HG02884 (cell line): Measurements from ENCODE around the gene ARRB2.
"Not testable (repeated sequence)": the region's sequence is repeated elsewhere in the genome, so short reads cannot be mapped to it uniquely, and the experiment has no call there.

Experiments
- ATAC-seq: cut with Tn5 transposase; IDR thresholded peaks from one replicate; pipeline ENCODE4 v1.9.1; 2021; ENCODE audit warnings: mild to moderate bottlenecking, moderate library complexity; ENCODE audit not compliant: unreplicated experiment

The ARRB2 gene

DNA sequence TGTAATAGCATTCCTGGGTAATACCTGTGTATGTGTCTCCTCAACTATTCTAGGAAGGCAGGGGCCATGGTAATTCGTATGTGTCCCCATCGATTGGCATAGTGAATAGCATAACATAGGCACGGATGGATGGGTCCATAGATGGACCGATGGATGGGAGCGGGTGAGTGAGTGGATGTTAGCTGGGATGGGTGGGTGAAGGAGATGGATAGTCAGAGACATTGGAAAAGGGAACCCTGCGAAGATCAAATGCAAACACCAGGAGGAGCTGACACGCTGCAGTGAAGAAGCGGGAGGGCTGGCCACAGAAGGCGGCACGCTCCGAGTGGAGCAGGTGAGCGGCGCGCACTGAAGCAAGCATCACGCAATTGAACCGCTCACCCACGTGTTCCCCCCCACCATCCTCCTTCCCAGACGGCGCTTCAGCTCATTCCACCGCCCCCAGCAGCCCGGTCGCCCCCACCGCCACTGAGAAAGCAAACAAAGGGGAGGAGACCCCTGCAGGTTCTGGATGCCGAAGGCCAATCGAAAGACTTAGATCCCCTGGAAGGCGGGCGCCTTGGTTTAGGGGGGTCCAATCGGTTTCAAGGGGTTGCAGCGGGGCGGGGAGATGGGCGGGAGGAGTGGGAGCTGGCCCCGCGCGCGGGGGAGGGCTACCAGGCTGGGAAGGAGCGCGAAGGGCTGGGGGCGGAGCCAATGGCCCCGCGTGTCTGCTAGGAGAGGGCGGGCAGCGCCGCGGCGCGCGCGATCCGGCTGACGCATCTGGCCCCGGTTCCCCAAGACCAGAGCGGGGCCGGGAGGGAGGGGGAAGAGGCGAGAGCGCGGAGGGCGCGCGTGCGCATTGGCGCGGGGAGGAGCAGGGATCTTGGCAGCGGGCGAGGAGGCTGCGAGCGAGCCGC is at the start of gene ARRB2:
ARRB2 (plus strand) TSS at position 839 of the 899 bp plus-strand sequence. CDS start 90 bp downstream, outside the sequence.
- peak; percentile 67 for ATAC-seq

DNA sequence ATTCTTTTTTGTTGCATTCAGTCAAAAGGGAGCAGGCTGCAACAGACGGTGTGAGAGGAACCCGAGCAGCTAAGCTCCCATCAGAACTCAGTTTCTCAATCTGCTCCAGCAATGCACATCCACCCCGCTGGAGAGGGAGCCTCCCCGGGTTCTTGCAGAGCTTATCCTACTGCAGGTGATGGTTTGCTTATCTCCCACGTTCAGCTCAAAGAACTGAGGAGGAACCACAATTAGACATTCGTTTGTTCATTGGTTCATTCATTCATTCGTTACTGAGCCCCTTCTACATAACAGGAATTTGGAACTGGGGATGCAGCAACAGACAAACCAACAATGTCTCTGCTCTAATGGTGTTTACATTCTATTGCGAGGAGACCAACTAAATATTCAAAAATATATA is 46.7 kb upstream of the ARRB2 start:
- no peak for ATAC-seq

DNA sequence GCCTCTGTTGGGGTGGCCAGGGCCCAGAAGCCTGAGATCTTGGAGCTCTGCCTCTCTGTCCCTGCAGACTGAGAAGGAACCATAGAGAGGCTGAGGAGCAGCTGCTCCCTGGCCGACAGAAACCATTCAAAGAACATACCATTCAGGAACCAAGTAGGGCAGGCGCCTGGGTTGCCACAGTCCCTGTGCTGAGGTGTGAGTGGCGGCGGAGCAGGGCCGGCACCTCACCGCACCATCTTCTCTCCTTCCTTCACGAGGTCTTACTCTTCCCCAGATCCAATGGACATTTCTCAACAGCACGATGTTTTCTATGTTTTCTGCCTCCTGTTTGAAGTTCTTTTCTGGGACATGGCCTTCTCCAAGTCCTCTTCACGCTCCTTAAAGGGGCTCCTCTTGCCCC is 46.2 kb upstream of the ARRB2 start:
- ATAC-seq = no peak

DNA sequence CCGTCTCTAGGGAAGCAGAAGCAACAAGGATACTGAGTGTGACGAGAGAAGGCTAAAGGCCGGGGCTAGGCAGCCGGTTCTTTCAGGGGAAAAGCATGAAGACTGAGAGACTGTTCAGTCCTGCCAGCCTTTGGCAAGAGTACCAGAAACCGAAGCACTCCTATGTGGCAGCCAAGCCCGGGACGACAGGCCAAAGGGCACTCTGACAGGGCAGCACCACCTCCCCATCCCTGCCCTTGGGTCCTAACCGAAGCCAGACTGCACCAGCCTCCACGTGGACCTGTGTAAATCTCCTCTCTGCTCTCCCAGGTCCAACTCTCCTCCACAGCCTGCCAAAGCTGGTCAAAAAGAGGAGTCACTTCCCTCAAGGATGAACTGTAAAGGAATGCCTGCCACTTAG is 45.4 kb upstream of the ARRB2 start:
- no peak for ATAC-seq

- ATAC-seq = no peak
Observed at GRCh38 chr17:4666296-4666695, 44.1 kb upstream of the ARRB2 start.

DNA sequence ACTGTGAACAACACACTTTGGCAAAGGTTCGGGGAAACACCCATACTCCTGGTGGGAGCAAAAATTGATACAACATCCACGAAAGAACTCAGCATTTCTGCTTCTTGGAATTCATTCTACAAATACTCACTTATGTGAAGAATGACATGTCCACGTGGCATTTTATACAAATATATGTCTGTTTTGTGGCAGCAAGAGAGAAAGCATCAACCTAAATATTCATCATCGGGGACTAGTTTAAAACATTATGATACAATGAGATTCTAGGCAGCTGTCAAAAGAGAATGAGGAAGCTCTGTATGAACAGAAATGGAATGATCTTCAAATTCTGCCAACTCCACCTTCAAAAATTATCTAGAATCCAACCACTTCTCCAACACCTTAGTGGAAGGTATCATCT is 43.3 kb upstream of the ARRB2 start:
- no peak for ATAC-seq

DNA sequence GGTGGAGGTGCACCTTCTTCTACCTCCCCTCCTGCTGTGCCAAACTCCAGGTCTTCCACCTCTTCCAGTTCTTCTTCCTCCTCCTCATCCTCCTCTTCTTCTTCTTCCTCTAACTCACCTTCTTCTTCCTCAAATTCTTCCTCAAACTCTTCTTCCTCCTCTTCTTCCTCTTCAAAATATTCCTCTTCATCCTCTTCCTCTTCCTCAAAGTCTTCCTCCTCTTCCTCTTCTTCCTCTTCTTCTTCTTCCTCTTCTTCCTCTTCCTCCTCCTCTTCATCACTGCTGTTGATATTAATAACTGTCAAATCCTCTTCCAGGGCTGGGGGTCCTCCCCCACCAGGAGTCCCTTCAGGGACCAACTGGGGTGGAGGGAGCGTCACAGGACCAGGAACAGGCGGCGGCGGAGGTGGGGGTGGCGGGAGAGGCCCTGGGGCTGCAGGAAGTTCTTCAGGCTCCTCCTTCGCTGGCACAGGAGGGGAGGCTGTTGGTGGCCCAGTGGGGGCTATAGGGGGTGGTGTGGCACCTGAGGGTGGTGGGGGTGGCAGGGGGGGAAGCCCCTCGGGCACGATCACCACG is 38.3 kb upstream of the ARRB2 start:
- ATAC-seq = no peak

GRCh38 chr17:4672751-4673150 is 37.7 kb upstream of the ARRB2 start:
- no peak for ATAC-seq

DNA sequence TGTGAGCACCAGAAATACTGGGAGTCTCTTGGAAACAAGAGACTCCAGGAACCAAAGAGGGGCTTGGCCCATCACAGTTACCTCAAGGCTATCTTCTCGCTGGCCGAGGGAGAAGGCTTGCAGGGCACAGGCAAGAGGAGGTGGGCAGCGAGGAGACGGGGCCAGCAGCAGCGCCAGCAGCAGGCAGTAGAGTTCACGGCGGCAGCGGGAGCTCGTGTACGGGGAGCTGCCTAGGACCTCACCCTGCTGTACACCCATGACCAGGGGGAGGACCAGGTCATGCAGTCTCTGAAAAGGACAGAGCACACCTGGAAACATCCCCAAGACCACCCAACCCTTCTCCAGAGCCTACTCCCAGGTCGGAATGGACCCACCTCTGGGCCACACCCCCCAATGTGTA is 37.3 kb upstream of the ARRB2 start:
- no peak for ATAC-seq

- ATAC-seq = no peak
Observed at GRCh38 chr17:4673986-4674684, 36.3 kb upstream of the ARRB2 start.

DNA sequence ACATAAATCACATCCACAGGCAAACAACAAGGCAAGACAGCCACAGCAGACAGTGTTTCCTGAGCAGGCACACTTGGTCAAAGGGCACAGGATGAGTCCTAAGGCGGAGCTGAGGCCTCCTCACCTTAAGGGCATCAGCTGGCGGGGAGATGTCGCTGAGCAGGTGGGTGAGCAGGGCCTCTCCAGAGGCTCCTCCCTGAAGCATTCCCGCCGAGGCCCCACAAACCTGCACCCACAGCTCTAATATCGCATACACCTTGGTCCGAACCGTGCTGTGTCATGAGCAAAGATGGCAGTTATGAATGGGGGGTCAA is 35.8 kb upstream of the ARRB2 start:
- no peak for ATAC-seq

GRCh38 chr17:4675791-4676190 is 34.6 kb upstream of the ARRB2 start:
- ATAC-seq = no peak

- no peak for ATAC-seq
Observed at GRCh38 chr17:4676791-4677190, 33.6 kb upstream of the ARRB2 start.

- ATAC-seq = no peak
Observed at GRCh38 chr17:4678448-4679026, 31.9 kb upstream of the ARRB2 start.

DNA sequence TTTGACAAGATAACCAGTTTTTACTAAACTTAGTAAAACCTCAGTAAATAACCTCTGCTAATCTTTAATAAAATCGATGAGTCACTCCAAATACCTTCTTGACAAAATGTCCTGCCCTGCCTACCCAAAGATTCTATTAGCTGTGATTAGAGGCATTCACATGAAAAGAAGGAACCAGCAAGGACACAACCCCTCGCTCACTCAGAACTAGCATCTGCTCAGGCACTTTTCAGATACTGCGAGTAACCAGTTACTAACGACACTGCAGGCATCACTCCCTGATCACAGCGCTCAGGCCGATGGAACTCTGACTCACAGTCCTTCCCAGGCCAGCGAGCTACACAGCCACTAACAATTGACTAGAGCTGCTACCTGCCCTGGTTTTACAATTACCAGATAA is 30.8 kb upstream of the ARRB2 start:
- ATAC-seq = no peak

GRCh38 chr17:4683739-4684138 is 26.7 kb upstream of the ARRB2 start:
- ATAC-seq = not testable (repeated sequence)

DNA sequence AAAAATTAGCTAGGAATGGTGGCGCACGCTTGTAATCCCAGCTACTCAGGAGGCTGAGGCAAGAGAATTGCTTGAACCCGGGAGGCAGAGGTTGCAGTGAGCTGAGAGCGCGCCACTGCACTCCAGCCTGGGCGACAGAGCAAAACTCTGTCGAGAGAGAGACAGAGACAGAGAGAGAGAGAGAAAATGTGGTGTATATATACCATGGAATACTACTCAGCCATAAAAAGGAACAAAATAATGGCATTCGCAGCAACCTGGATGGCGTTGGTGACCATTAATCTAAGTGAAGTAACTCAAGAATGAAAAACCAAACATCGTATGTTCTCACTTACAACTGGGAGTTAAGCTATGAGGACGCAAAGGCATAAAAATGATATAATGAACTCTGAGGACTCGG is 20.6 kb upstream of the ARRB2 start:
- ATAC-seq = not testable (repeated sequence)

- ATAC-seq = no peak
Observed at GRCh38 chr17:4690745-4691144, 19.7 kb upstream of the ARRB2 start.

- ATAC-seq = no peak
Observed at GRCh38 chr17:4691686-4692085, 18.7 kb upstream of the ARRB2 start.

DNA sequence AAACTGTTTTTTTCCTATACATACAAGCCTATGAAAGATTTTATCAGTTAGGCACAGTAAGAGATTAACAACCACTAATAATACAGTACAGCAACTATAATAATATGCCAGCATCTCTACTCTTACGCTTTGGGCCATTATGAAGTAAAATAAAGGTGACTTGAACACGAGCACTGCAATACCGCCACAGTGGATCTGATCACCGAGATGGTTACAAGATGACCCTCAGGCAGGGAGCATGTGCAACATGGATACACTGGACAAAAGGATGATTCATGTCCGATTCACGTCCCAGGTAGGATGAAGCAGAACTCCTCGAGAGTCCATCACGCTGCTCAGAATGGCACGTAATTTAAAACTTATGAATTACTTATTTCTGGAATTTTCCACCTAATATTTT is 17.0 kb upstream of the ARRB2 start:
- ATAC-seq = no peak

- no peak for ATAC-seq
Observed at GRCh38 chr17:4696437-4696805, 14.0 kb upstream of the ARRB2 start.
